ENCODE data around the gene PPP2CA. TPM values are rescaled to one million over a fixed set of nuclear protein-coding genes. Genes with fewer than 3 reads are reported as not detected.
"Not testable (repeated sequence)": the region's sequence is repeated elsewhere in the genome, so short reads cannot be mapped to it uniquely, and the experiment has no call there.

PPP2CA gene
- total RNA-seq: 100 to 1,000 TPM; 148 to 154 TPM

DNA sequence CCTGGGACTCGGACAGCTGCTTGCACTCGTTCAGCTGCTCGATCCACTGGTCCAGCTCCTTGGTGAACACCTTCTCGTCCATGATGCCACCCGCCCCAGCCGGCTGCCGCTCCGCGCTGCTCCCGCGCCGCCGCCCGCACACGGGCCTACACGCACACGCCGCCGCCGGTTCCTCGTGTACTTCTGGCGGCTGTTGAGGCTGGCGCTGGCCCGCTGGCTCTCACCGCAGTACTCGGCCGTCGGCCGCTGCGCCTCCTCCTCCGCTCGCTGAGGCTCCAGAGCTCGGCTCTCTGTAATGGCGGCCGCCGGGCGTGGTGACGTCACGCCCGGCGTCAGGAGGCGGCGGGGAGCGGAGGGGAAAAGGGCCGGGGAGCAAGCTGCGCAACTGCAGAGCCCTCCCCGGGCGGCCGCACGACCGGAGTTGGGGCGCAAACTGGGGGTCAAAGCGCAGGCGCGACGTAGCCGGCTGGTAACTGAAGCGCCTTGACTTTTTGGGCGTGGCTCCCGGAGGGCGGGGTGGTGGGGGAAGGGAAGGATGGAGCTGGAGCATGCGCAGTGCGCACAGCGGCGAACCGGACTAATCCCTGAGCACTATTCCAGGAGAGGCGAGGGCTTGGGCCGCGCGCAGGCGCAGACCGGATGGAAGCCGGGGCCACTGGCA lies at the start of gene PPP2CA:
Gene PPP2CA, minus strand, starts transcription at position 294 of the 661 bp plus-strand sequence. Its CDS starts 212 bp downstream, at position 82.
- H3K27ac Mint-ChIP-seq: peak within 1 kb of the TSS; percentile 98
- no peaks in the 10 kb centered on the region for H3K27me3 Mint-ChIP-seq
- H3K9me3 Mint-ChIP-seq (ENCODE audit: low read depth): no peaks in the 10 kb centered on the region
- H3K36me3 Mint-ChIP-seq (ENCODE audit: low read depth): peaks cover 34% of the 10 kb centered on the region
- H3K4me3 Mint-ChIP-seq: peak within 1 kb of the TSS; percentile 97
- intact Hi-C loops (cut with DNase I, micrococcal nuclease): loop anchor here (1.0 to 10.0 kb wide), 18 partner anchors 49 to 1264 kb away; partner anchors contain the start of genes UBE2B (in 2 of the 2), AFF4 (in 1 of the 2), C5orf15 (in 1 of the 2) and C5orf24 (in 1 of the 2)
- CTCF ChIA-PET: interaction anchor here (0.8 to 1.9 kb wide), 11 partner anchors 9 to 513 kb away, joined by 3 to 8 read pairs (median 3); partner anchors contain the start of gene CAMLG
- DNase-seq: peak; percentile 99
- ATAC-seq: peak; percentile 88
- POLR2A ChIA-PET: interaction anchor here (0.6 to 3.0 kb wide), 16 partner anchors 10 to 434 kb away, joined by 3 to 29 read pairs (median 4); partner anchors contain the start of genes JADE2, SKP1 and UBE2B
- peaks cover 46% of the 10 kb centered on the region for H3K4me1 Mint-ChIP-seq

DNA sequence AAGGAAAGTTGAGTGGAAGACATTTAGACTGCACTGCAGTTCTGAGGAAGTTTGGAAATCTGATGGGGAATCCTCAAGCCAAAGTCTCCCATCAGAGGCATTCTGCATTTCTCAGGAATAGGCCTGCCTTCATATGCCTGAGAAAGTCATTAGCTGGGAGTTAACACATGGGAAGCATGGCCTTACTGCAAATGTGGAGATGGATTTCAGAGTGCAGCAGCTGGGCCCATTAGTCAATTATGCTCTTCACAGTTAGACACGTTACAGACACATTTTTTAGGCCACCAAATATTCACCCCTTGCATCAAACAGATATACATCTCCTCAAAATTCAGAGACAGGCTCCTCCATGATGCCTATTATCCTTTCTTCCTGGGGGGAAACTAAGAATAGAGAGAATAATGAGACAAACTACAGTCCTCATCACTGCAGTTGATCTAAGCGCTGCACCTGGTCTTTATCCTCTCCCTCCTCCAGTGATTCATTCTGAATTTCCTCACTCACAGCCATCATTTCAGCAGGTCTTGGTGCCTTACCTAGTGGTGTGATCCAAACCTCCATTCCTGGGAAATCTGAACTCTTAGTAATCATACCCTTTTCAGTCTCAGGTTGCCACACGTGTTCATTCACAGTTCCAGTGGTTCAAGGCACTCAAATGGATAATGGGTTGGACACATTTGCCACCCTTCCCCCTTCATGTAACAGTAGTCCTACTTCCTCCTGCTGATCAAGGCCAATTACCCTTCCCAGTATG lies 47.9 kb upstream of the PPP2CA start:
- Mint-ChIP-seq H3K4me3 (no peak overlapping the region), H3K27ac (no peak overlapping the region), H3K36me3 (ENCODE audit: low read depth) (no peaks in the 10 kb centered on the region), H3K9me3 (ENCODE audit: low read depth) (peaks cover 5% of the 10 kb centered on the region), H3K4me1 (no peaks in the 10 kb centered on the region), H3K27me3 (no peaks in the 10 kb centered on the region)
- no peak for ATAC-seq
- ChIA-PET POLR2A (no interaction called here), CTCF (interaction anchor here (1.0 kb wide), 1 partner anchor 89 kb away, joined by 3 read pairs; no protein-coding TSS in a partner anchor)
- no peak for DNase-seq
- intact Hi-C loops (cut with DNase I, micrococcal nuclease): no loop called here

DNA sequence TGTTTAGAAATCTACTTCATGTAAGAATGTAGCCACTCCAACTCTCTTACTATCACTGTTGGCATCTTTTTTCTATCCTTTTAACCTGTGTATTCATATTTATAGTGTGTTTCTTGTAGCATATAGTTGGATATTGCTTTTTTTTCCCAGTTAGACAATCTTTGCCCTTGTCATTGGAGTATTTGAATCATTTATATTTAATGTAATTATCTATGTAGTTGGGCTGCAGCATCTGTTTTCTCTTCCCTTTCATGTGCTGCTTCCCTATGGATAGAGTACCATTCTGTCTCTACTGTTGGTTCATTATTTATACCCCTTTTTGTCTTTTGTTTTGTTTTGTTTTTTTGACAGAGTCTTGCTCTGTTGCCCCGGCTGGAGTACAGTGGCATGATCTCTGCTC lies 45.2 kb upstream of the PPP2CA start:
- DNase-seq (no peak), ATAC-seq (no peak)
- intact Hi-C loops (cut with DNase I, micrococcal nuclease): no loop called here
- Mint-ChIP-seq H3K4me3 (no peak overlapping the region), H3K9me3 (ENCODE audit: low read depth) (peaks cover 5% of the 10 kb centered on the region), H3K36me3 (ENCODE audit: low read depth) (no peaks in the 10 kb centered on the region), H3K4me1 (no peaks in the 10 kb centered on the region), H3K27me3 (no peaks in the 10 kb centered on the region), H3K27ac (no peak overlapping the region)
- ChIA-PET CTCF (interaction anchor here (0.6 kb wide), 1 partner anchor 9 kb away, joined by 3 read pairs; no protein-coding TSS in a partner anchor), POLR2A (no interaction called here)

DNA sequence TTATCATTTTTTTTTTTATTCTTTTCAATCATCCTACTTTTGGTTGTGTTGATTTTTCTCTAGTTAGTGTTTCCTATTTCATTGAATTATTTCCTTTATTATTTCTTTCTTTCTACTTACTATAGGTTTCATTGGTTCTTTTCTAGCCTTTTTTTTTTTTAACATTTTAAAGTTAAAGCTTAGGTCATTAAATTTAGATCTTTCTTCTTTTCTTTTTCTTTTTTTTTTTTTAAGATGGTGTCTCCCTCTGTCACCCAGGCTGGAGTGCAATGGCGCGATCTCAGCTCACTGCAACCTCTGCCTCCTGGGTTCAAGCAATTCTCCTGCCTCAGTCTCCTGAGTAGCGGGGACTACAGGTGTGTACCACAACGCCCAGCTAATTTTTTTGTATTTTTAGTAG lies 43.0 kb upstream of the PPP2CA start:
- Mint-ChIP-seq H3K4me3 (no peak overlapping the region), H3K27ac (no peak overlapping the region), H3K9me3 (ENCODE audit: low read depth) (peaks cover 10% of the 10 kb centered on the region), H3K36me3 (ENCODE audit: low read depth) (no peaks in the 10 kb centered on the region), H3K27me3 (no peaks in the 10 kb centered on the region), H3K4me1 (no peaks in the 10 kb centered on the region)
- intact Hi-C loops (cut with DNase I, micrococcal nuclease): no loop called here
- DNase-seq: no peak
- ChIA-PET POLR2A (no interaction called here), CTCF (interaction anchor here (0.7 to 1.2 kb wide), 2 partner anchors 19 to 289 kb away, joined by 3 read pairs; no protein-coding TSS in a partner anchor)
- ATAC-seq: no peak

DNA sequence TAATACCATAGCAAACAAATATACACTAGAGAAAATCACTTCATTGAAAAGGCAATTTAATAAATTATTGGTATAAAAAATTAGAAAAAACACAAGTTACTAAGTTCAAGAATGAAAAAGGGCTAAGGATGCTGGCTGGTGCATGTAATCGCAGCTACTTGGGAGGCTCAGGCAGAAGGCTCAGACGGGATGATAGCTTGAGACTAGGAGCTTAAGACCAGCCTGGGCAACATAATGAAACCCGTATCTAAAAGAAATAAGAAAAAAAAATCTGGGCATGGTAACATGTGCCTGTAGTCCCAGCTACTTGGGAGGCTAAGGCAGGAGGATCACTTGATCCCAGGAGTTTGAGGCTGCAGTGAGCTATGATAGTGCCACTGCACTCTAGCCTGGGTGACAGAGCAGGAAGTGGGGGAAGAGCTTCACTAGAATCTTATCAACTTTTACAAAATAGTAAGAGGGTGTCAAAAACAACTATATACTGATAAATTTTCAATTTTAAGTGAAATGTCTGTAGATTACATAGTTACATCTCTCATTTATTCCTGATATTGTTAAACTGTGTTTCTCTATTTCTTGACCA lies 42.2 kb upstream of the PPP2CA start:
- Mint-ChIP-seq H3K27me3 (no peaks in the 10 kb centered on the region), H3K27ac (no peak overlapping the region), H3K4me3 (no peak overlapping the region), H3K4me1 (no peaks in the 10 kb centered on the region), H3K36me3 (ENCODE audit: low read depth) (no peaks in the 10 kb centered on the region), H3K9me3 (ENCODE audit: low read depth) (peaks cover 12% of the 10 kb centered on the region)
- ChIA-PET POLR2A (no interaction called here), CTCF (interaction anchor here (0.6 to 1.2 kb wide), 2 partner anchors 20 to 25 kb away, joined by 3 read pairs; no protein-coding TSS in a partner anchor)
- no peak for ATAC-seq
- intact Hi-C loops (cut with DNase I, micrococcal nuclease): no loop called here
- no peak for DNase-seq

DNA sequence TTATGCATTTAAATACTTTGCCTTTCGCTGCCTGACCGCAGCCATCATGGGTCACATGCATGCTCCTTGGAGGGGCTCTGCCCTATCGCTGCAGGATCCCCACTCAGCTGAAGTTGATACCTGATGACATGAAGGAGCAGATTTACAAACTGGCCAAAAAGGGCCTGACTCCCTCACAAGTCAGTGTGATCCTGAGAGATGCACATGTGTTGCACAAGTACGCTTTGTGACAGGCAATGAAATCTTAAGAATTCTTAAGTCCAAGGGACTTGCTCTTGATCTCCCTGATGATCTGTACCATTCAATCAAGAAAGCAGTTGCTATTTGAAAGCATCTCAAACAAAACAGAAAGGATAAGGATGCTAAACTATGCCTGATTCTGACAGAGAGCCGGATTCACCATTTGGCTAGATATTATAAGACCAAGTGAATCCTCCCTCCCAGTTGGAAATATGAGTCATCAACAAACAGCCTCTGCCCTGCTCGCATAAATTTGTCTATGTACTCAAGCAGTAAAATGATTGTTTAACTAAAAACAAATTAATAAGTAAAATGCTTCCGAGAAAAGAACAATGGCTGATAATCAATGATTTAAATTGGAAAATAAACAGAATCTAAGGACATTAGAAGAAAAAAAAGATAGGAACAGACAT lies 41.6 kb upstream of the PPP2CA start:
- no peak for ATAC-seq
- no peak for DNase-seq

DNA sequence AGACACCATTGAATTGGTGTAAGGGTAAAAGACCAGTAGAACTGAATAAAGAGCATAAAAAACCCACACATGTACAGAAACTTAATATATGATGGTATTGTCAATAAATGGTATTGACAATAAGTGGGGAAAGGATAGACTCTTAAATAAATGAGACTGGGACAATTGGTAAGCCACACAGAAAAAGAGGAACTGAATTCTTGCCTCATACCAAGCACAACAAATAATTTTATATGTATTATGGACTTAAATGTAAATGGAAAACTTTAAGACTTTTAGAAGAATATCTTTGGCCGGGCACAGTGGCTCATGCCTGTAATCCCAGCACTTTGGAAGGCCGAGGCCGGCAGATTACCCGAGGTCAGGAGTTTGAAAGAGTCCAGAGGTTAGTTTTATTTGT lies 37.9 kb upstream of the PPP2CA start:
- ChIA-PET CTCF (interaction anchor here (0.6 kb wide), 1 partner anchor 25 kb away, joined by 3 read pairs; no protein-coding TSS in a partner anchor), POLR2A (no interaction called here)
- ATAC-seq (no peak), DNase-seq (no peak)
- Mint-ChIP-seq H3K9me3 (ENCODE audit: low read depth) (peaks cover 15% of the 10 kb centered on the region), H3K4me3 (no peak overlapping the region), H3K27me3 (no peaks in the 10 kb centered on the region), H3K27ac (no peak overlapping the region), H3K4me1 (no peaks in the 10 kb centered on the region), H3K36me3 (ENCODE audit: low read depth) (peaks cover 1% of the 10 kb centered on the region)
- intact Hi-C loops (cut with DNase I, micrococcal nuclease): no loop called here

More for the DNA sequence above, 41.6 kb upstream of the PPP2CA start:
- ChIA-PET POLR2A (no interaction called here), CTCF (interaction anchor here (0.6 kb wide), 2 partner anchors 24 to 582 kb away, joined by 3 read pairs; no protein-coding TSS in a partner anchor)
- Mint-ChIP-seq H3K27ac (no peak overlapping the region), H3K9me3 (ENCODE audit: low read depth) (peaks cover 17% of the 10 kb centered on the region), H3K4me1 (no peaks in the 10 kb centered on the region), H3K27me3 (no peaks in the 10 kb centered on the region), H3K36me3 (ENCODE audit: low read depth) (no peaks in the 10 kb centered on the region), H3K4me3 (no peak overlapping the region)
- intact Hi-C loops (cut with DNase I, micrococcal nuclease): no loop called here

DNA sequence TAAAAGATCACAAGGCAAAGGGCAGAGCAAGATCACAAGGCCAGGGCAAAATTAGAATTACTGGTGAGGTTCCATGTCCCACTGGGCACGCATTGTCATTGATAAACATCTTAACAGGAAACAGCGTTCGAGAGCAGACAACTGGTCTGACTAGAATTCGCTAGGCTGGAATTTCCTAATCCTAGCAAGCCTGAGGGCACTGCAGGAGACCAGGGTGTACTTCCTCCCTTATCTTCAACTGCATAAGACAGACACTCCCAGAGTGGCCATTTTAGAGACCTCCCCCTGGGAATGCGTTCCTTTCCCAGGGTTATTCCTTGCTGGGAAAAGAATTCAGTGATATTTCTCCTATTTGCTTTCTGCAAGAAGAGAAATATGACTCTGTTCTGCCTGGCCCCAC lies 36.8 kb upstream of the PPP2CA start:
- CTCF ChIA-PET; H3K27ac Mint-ChIP-seq; H3K4me3 Mint-ChIP-seq; H3K36me3 Mint-ChIP-seq (ENCODE audit: low read depth); ATAC-seq; intact Hi-C loops (cut with DNase I, micrococcal nuclease); H3K4me1 Mint-ChIP-seq; DNase-seq; H3K27me3 Mint-ChIP-seq; POLR2A ChIA-PET: not testable (repeated sequence)
- H3K9me3 Mint-ChIP-seq (ENCODE audit: low read depth): peaks cover 15% of the 10 kb centered on the region

DNA sequence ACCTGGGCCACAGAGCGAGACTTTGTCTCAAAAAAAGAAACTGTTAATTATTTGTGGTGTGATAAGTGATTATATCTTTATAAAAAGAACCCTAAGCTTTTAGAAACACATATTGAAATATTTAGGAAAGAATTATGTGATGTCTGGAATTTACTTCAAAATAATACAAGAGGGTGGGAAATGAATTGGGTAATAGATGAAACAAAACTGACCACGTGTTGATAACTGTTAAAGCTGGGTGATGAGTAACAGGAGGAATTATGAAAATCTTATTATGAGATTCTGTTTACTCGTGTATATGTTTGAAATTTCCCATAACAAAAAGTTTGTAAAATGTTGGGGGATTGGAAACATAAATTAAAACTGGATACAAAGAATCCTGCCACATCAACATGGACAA lies 33.0 kb upstream of the PPP2CA start:
- ChIA-PET POLR2A (interaction anchor here (0.6 kb wide), 1 partner anchor 11 kb away, joined by 3 read pairs; no protein-coding TSS in a partner anchor), CTCF (interaction anchor here (1.3 kb wide), 1 partner anchor 28 kb away, joined by 3 read pairs; no protein-coding TSS in a partner anchor)
- peaks cover 1% of the 10 kb centered on the region for H3K36me3 Mint-ChIP-seq (ENCODE audit: low read depth)
- no peak overlapping the region for H3K27ac Mint-ChIP-seq
- ATAC-seq (no peak), DNase-seq (no peak)
- no peaks in the 10 kb centered on the region for H3K4me1 Mint-ChIP-seq
- H3K9me3 Mint-ChIP-seq (ENCODE audit: low read depth): peaks cover 9% of the 10 kb centered on the region
- no peak overlapping the region for H3K4me3 Mint-ChIP-seq
- intact Hi-C loops (cut with DNase I, micrococcal nuclease): no loop called here
- peaks cover 2% of the 10 kb centered on the region for H3K27me3 Mint-ChIP-seq

DNA sequence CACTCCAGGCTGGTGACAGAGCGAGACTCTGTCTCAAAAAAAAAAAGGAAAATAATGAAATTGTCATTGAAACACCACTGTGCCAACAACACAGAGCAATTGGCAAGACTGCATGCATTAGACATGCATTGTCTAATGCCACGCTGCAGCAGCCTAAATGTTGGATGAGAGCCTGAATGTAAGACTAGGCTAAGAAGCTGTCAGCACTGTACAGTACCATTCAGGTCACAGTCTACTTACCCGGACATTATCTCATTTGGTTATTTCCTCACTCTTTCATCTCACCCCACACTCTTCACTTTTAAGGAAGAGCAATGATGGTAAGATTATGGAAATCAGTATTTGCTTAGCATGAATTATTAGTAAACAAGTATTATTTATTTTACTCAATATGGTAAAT lies 31.3 kb upstream of the PPP2CA start:
- ChIA-PET CTCF (no interaction called here), POLR2A (no interaction called here)
- no peak for DNase-seq
- no peak for ATAC-seq
- Mint-ChIP-seq H3K27ac (no peak overlapping the region), H3K9me3 (ENCODE audit: low read depth) (no peaks in the 10 kb centered on the region), H3K36me3 (ENCODE audit: low read depth) (no peaks in the 10 kb centered on the region), H3K4me1 (no peaks in the 10 kb centered on the region), H3K4me3 (no peak overlapping the region), H3K27me3 (peaks cover 4% of the 10 kb centered on the region)
- intact Hi-C loops (cut with DNase I, micrococcal nuclease): no loop called here
